H1 (cell line): ENCODE measurements around the gene CTNNBL1. TPM values are rescaled to one million over a fixed set of nuclear protein-coding genes. Genes with fewer than 3 reads are reported as not detected.

Source experiments
- CTCF ChIA-PET: fragments of 300-600 bp; sonication (Branson Sonifier 250); formaldehyde crosslinking; loops from one replicate; lab custom pipeline; 2021; ENCODE audit not compliant: partially characterized antibody; lab: Charles Lee
- POLR2A ChIA-PET: fragments of 300-600 bp; sonication (Branson Sonifier 250); formaldehyde crosslinking; loops from one replicate; lab custom pipeline; 2021; ENCODE audit warnings: inconsistent platforms; ENCODE audit not compliant: partially characterized antibody; lab: Charles Lee
- DNase-seq, 2 experiments: peaks; one replicate each; pipeline versions ENCODE4 v3.0.0 to v3.0.0-alpha.2; 2010 to 2022; ENCODE audit warnings: low spot score in 2 of 2, low read depth in 1 of 2, mixed read lengths in 1 of 2
- FAIRE-seq: peaks from 2 replicates; lab custom pipeline; 2011; peaks lifted over from hg19 to GRCh38; lab: Jason Lieb, UNC
- H2AFZ ChIP-seq: 2 replicates; pipeline ENCODE4 v1.8.1; 2012; ENCODE audit warnings: low read length, inconsistent platforms
- H2AK5ac ChIP-seq: 2 replicates; pipeline ENCODE4 v1.6.1; 2013; ENCODE audit warnings: low read depth, low read length
- H2BK120ac ChIP-seq: replicated peaks from 2 replicates; pipeline ENCODE3; 2013; ENCODE audit warnings: low read depth, low read length, inconsistent platforms
- H2BK12ac ChIP-seq: 2 replicates; pipeline ENCODE4 v1.6.1; 2013; ENCODE audit warnings: low read depth, low read length
- H2BK15ac ChIP-seq: 2 replicates; pipeline ENCODE4 v1.6.1; 2013; ENCODE audit warnings: low read length
- H2BK20ac ChIP-seq: 2 replicates; pipeline ENCODE4 v1.6.1; 2013; ENCODE audit warnings: low read length
- H2BK5ac ChIP-seq: 2 replicates; pipeline ENCODE4 v1.6.1; 2013; ENCODE audit warnings: low read depth, low read length
- H3K14ac ChIP-seq: 2 replicates; pipeline ENCODE4 v1.6.1; 2013; ENCODE audit warnings: inconsistent platforms; ENCODE audit not compliant: insufficient read length
- H3K18ac ChIP-seq: 2 replicates; pipeline ENCODE4 v1.6.1; 2013; ENCODE audit warnings: low read length; ENCODE audit errors: extremely low read depth
- H3K23ac ChIP-seq: 2 replicates; pipeline ENCODE4 v1.6.1; 2013; ENCODE audit warnings: inconsistent platforms; ENCODE audit not compliant: insufficient read length
- H3K23me2 ChIP-seq: 2 replicates; pipeline ENCODE4 v1.6.1; 2013; ENCODE audit warnings: low read depth, low read length
- H3K27ac ChIP-seq: 2 replicates; pipeline ENCODE4 v1.6.1; 2011; ENCODE audit warnings: low read depth, low read length, inconsistent platforms
- H3K27me3 ChIP-seq, 4 experiments: replicated peaks in 1 of 4; 1 replicate in 1 of 4; 2 replicates in 3 of 4; pipeline versions ENCODE4 v1.6.1 to v1.8.1; 2011 to 2013; ENCODE audit warnings: low read length in 3 of 4, mild to moderate bottlenecking in 3 of 4, inconsistent platforms in 2 of 4, mixed read lengths in 2 of 4, moderate library complexity in 1 of 4; ENCODE audit not compliant: control insufficient read depth in 3 of 4, insufficient read depth in 3 of 4; ENCODE audit errors: extremely low read depth in 1 of 4
- H3K36me3 ChIP-seq, 4 experiments: 2 replicates each; pipeline versions ENCODE4 v1.6.1 to v1.8.1; 2011 to 2013; ENCODE audit warnings: mild to moderate bottlenecking in 4 of 4, low read length in 3 of 4, moderate library complexity in 2 of 4, control low read depth in 1 of 4, inconsistent platforms in 1 of 4; ENCODE audit not compliant: insufficient read depth in 4 of 4, control insufficient read depth in 2 of 4
- H3K4ac ChIP-seq: replicated peaks from 2 replicates; pipeline ENCODE3; 2013; ENCODE audit warnings: low read length, low read depth, mixed read lengths, inconsistent platforms; ENCODE audit not compliant: insufficient read length
- H3K4me1 ChIP-seq, 4 experiments: replicated peaks in 1 of 4; 1 replicate in 1 of 4; 2 replicates in 3 of 4; pipeline versions ENCODE4 v1.6.1 to v1.8.1; 2011 to 2013; ENCODE audit warnings: low read length in 3 of 4, inconsistent platforms in 2 of 4, mixed read lengths in 1 of 4; ENCODE audit not compliant: insufficient read depth in 4 of 4, control insufficient read depth in 3 of 4
- H3K4me2 ChIP-seq, 2 experiments: 2 replicates each; pipeline versions ENCODE4 v1.6.1 to v1.8.1; 2011 to 2013; ENCODE audit warnings: low read depth in 2 of 2, low read length in 2 of 2, control low read depth in 1 of 2, inconsistent platforms in 1 of 2, mild to moderate bottlenecking in 1 of 2; ENCODE audit not compliant: insufficient read depth in 1 of 2
- H3K4me3 ChIP-seq, 4 experiments: fragments of 200-600, 300-600 bp in 1 of 4; sonication (generic), shearing (Covaris generic), sonication (Bioruptor Twin) in 1 of 4; 2 replicates each; pipeline versions ENCODE4 v1.5.1 to v1.8.1; 2011 to 2016; ENCODE audit warnings: low read length in 4 of 4, low read depth in 3 of 4, control low read depth in 2 of 4, inconsistent platforms in 2 of 4, mild to moderate bottlenecking in 2 of 4, mixed read lengths in 1 of 4, moderate library complexity in 1 of 4; ENCODE audit not compliant: insufficient read depth in 2 of 4; ENCODE audit errors: extremely low read depth in 1 of 4
- H3K56ac ChIP-seq: replicated peaks from 2 replicates; pipeline ENCODE3; 2013; ENCODE audit warnings: low read depth, mild to moderate bottlenecking, mixed read lengths, low read length, inconsistent platforms; ENCODE audit not compliant: insufficient read length
- H3K79me1 ChIP-seq: 2 replicates; pipeline ENCODE4 v1.6.1; 2013; ENCODE audit warnings: low read depth, low read length, control low read depth
- H3K79me2 ChIP-seq, 2 experiments: 2 replicates each; pipeline versions ENCODE4 v1.6.1 to v1.8.1; 2012 to 2013; ENCODE audit warnings: low read length in 2 of 2, mild to moderate bottlenecking in 2 of 2, inconsistent platforms in 1 of 2; ENCODE audit not compliant: insufficient read depth in 2 of 2, control insufficient read depth in 1 of 2
- H3K9ac ChIP-seq, 4 experiments: replicated peaks in 1 of 4; 1 replicate in 1 of 4; 2 replicates in 3 of 4; pipeline versions ENCODE4 v1.6.1 to v1.8.1; 2011 to 2013; ENCODE audit warnings: low read depth in 3 of 4, low read length in 3 of 4, control low read depth in 2 of 4, mild to moderate bottlenecking in 2 of 4, moderate library complexity in 2 of 4, inconsistent platforms in 1 of 4; ENCODE audit errors: extremely low read depth in 1 of 4
- H3K9me3 ChIP-seq, 2 experiments: 2 replicates each; pipeline versions ENCODE4 v1.6.1 to v1.8.1; 2012 to 2013; ENCODE audit warnings: mild to moderate bottlenecking in 2 of 2, moderate library complexity in 2 of 2, control low read depth in 1 of 2, inconsistent platforms in 1 of 2, low read depth in 1 of 2, low read length in 1 of 2, mixed read lengths in 1 of 2; ENCODE audit not compliant: insufficient read depth in 2 of 2
- H4K20me1 ChIP-seq, 2 experiments: replicated peaks in 1 of 2; 2 replicates each; pipeline versions ENCODE3 to v1.8.1; 2011 to 2013; ENCODE audit warnings: inconsistent platforms in 2 of 2, low read length in 2 of 2, mild to moderate bottlenecking in 1 of 2; ENCODE audit not compliant: insufficient read depth in 2 of 2, control insufficient read depth in 1 of 2
- H4K5ac ChIP-seq: 2 replicates; pipeline ENCODE4 v1.6.1; 2013; ENCODE audit warnings: low read length, low read depth, mixed read lengths, inconsistent platforms; ENCODE audit not compliant: insufficient read length
- H4K8ac ChIP-seq: 2 replicates; pipeline ENCODE4 v1.8.0; 2013; ENCODE audit warnings: mild to moderate bottlenecking, moderate library complexity, low read length, inconsistent platforms; ENCODE audit not compliant: insufficient read depth; ENCODE audit errors: extremely low read depth
- H4K91ac ChIP-seq: replicated peaks from 2 replicates; pipeline ENCODE3; 2013; ENCODE audit warnings: low read length, mixed read lengths, inconsistent platforms; ENCODE audit not compliant: insufficient read length
- CHD2 ChIP-seq: IDR thresholded peaks from 2 replicates; pipeline ENCODE4 v1.6.1; 2012; ENCODE audit warnings: low read length, improper control_type of control experiment
- GABPA ChIP-seq: IDR thresholded peaks from 2 replicates; pipeline ENCODE4 v1.6.1; 2011; ENCODE audit warnings: mild to moderate bottlenecking, low read length, moderate library complexity, borderline replicate concordance; ENCODE audit not compliant: insufficient read depth
- KDM5A ChIP-seq: fragments of 200-600 bp; IDR thresholded peaks from 2 replicates; pipeline ENCODE4 v1.7.1; 2012; ENCODE audit warnings: mild to moderate bottlenecking, low read length, inconsistent platforms, mixed read lengths
- MAFK ChIP-seq: IDR thresholded peaks from 2 replicates; pipeline ENCODE4 v1.6.1; 2012; ENCODE audit warnings: low read depth, mild to moderate bottlenecking, improper control_type of control experiment, low read length
- POLR2A ChIP-seq, 2 experiments: IDR thresholded peaks; 1 replicate in 1 of 2; 2 replicates in 1 of 2; pipeline ENCODE4 v1.6.1; 2011; ENCODE audit warnings: low read depth in 2 of 2, low read length in 2 of 2, mild to moderate bottlenecking in 2 of 2; ENCODE audit errors: control extremely low read depth in 1 of 2
- RBBP5 ChIP-seq: IDR thresholded peaks from 2 replicates; pipeline ENCODE4 v1.7.1; 2012; ENCODE audit warnings: low read depth, mild to moderate bottlenecking, inconsistent platforms, low read length, moderate library complexity, borderline replicate concordance
- RFX5 ChIP-seq: IDR thresholded peaks from 2 replicates; pipeline ENCODE4 v1.6.1; 2011; ENCODE audit warnings: low read depth, low read length, improper control_type of control experiment, borderline replicate concordance
- SP4 ChIP-seq: IDR thresholded peaks from 2 replicates; pipeline ENCODE4 v1.6.1; 2012; ENCODE audit warnings: low read length, inconsistent platforms
- WGBS, 2 experiments: shearing (Covaris generic) in 1 of 2; methylation state at CpG; one replicate each; pipeline versions ENCODE4 v1.1.6 to v1.1.7; 2013 to 2015; ENCODE audit warnings: low lambda C conversion rate in 2 of 2, mixed read lengths in 2 of 2, inconsistent platforms in 1 of 2, low coverage in 1 of 2, missing lambda C conversion rate in 1 of 2; ENCODE audit not compliant: insufficient replicate concordance in 2 of 2, insufficient coverage in 1 of 2, insufficient read length in 1 of 2; ENCODE audit errors: extremely low coverage in 1 of 2, missing lambda C conversion rate in 1 of 2; 5-methylcytosine and 5-hydroxymethylcytosine counted together
- polyA plus RNA-seq, 7 experiments: library from polyadenylated mRNA; depleted of rRNA in 3 of 7; stranded (reverse) in 5 of 7; unstranded in 2 of 7; fragments of >200 nt in 5 of 7; fragments of 200-250 nt in 2 of 7; gene quantifications; 1 replicate in 5 of 7; 2 replicates in 1 of 7; 4 replicates in 1 of 7; pipeline versions ENCODE4 v1.2.1 to v1.2.3, GENCODE V29; 2011 to 2013; ENCODE audit warnings: missing spikeins in 2 of 7, mixed read lengths in 2 of 7
- total RNA-seq: library from RNA; stranded (reverse); fragmentation: NEBNext Ultra II Directional; extraction: Animal tissue kit (Norgen Biotek cat#: 25700); gene quantifications from 2 replicates; pipeline ENCODE4 v1.2.1, GENCODE V29; 2021
- TF ChIP-seq, protein P1 (sequence below): IDR thresholded peaks from 2 replicates; pipeline ENCODE4 v1.6.1; 2012; ENCODE audit warnings: inconsistent platforms
- TF ChIP-seq, protein P2 (sequence below), 3 experiments: IDR thresholded peaks; 1 replicate in 2 of 3; 2 replicates in 1 of 3; pipeline versions ENCODE4 v1.5.1 to v1.6.1; 2011; ENCODE audit warnings: low read length in 3 of 3, mild to moderate bottlenecking in 3 of 3, inconsistent platforms in 2 of 3, low read depth in 1 of 3, moderate library complexity in 1 of 3; ENCODE audit not compliant: insufficient read depth in 1 of 3; ENCODE audit errors: control extremely low read depth in 1 of 3

CTNNBL1 gene
- total and polyA plus RNA-seq, 2 of the 8 experiments (the other 6 are each of a cell fraction or from before 2014, with no cell fraction given), result 19.6 to 81.6 TPM

DNA sequence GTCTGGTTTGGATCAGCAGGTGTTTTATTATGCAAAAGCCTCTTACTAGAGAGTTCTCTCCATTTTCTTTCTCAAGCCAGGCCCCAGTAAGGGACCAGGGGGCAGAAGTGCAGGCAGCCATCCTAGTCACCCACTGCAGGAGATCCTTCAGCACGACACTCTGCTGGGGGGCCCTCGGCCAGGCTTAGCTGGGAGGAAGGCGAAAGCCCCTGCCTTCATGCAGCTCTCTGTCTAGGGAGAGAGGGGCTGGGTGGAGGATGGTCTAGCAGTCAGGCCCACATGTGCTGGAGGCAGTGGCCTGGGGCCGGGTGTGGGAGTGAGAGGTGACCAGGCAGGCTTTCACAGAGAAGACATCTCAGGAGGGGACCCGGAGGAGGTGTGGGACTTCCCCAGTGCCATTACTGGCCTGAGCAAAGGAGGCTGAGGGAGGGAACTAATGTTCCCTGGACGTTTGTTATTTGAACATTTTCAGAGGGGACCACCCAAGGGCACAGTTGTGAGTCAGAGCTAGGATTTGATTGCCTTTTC lies 175.6 kb downstream of the CTNNBL1 start:
- Histone ChIP-seq H4K91ac (peak overlapping the region; percentile 58), H3K4me3 (0 out of 8 replicates have a peak overlapping the region, but pooled peaks of 1 of the 4 experiments have one; percentile 8), H3K36me3 (no peaks in the 10 kb centered on the region; a peak in 3 of 8 replicates), H2AK5ac (no peak overlapping the region), H3K79me1 (no peaks in the 10 kb centered on the region; the same call in 1 of the 2 replicates), H4K5ac (peak overlapping the region; percentile 73), H2BK20ac (no peak overlapping the region), H3K4ac (no peak overlapping the region), H3K23me2 (no peaks in the 10 kb centered on the region), H4K8ac (peak overlapping the region; percentile 94; the same call in 1 of the 2 replicates), H3K56ac (no peak overlapping the region), H3K27ac (peak overlapping the region; percentile 65; the same call in 1 of the 2 replicates), H3K14ac (no peak overlapping the region), H2AFZ (no peak overlapping the region), H3K9ac (no peak overlapping the region), H3K4me2 (no peak overlapping the region), H2BK120ac (no peak overlapping the region), H3K23ac (no peak overlapping the region), H2BK5ac (0 out of 2 replicates have a peak overlapping the region, but pooled peaks have one; percentile 16), H3K27me3 (no peaks in the 10 kb centered on the region), H3K79me2 (no peaks in the 10 kb centered on the region), H3K4me1 (peaks cover 7 to 13% (median 11%) of the 10 kb centered on the region in 4 experiments), H3K9me3 (no peaks in the 10 kb centered on the region), H2BK15ac (0 out of 2 replicates have a peak overlapping the region, but pooled peaks have one; percentile 99), H3K18ac (peak overlapping the region; percentile 89), H4K20me1 (no peaks in the 10 kb centered on the region), H2BK12ac (no peak overlapping the region)
- 67% methylated on average over 6 of the region's 6 CpGs; no CpG with 5 or more reads in 1 of the 2 experiments for WGBS, 2 experiments
- FAIRE-seq (no peak), DNase-seq (peak; percentile 17 to 64)
- POLR2A ChIA-PET, result no interaction called here
- CTCF ChIA-PET, result interaction anchor here (0.9 kb wide), 1 partner anchor 28 kb away, joined by 4 read pairs; no protein-coding TSS in a partner anchor
- TF ChIP-seq, protein P1, sequence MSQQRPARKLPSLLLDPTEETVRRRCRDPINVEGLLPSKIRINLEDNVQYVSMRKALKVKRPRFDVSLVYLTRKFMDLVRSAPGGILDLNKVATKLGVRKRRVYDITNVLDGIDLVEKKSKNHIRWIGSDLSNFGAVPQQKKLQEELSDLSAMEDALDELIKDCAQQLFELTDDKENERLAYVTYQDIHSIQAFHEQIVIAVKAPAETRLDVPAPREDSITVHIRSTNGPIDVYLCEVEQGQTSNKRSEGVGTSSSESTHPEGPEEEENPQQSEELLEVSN, result no peak
- no peak for TF ChIP-seq CHD2
- TF ChIP-seq, protein P2, sequence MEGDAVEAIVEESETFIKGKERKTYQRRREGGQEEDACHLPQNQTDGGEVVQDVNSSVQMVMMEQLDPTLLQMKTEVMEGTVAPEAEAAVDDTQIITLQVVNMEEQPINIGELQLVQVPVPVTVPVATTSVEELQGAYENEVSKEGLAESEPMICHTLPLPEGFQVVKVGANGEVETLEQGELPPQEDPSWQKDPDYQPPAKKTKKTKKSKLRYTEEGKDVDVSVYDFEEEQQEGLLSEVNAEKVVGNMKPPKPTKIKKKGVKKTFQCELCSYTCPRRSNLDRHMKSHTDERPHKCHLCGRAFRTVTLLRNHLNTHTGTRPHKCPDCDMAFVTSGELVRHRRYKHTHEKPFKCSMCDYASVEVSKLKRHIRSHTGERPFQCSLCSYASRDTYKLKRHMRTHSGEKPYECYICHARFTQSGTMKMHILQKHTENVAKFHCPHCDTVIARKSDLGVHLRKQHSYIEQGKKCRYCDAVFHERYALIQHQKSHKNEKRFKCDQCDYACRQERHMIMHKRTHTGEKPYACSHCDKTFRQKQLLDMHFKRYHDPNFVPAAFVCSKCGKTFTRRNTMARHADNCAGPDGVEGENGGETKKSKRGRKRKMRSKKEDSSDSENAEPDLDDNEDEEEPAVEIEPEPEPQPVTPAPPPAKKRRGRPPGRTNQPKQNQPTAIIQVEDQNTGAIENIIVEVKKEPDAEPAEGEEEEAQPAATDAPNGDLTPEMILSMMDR (IDR thresholded peaks at IDR 0.05; ENCODE audit: control extremely low read depth in 1 of 3, insufficient read depth in 1 of 3, low read depth in 1 of 3, low read length in 3 of 3), result no peak
- TF ChIP-seq SP4, result no peak
- TF ChIP-seq RBBP5, result no peak
- no peak for TF ChIP-seq MAFK
- no peak for TF ChIP-seq GABPA
- TF ChIP-seq RFX5, result no peak
- TF ChIP-seq POLR2A (IDR thresholded peaks at IDR 0.05; ENCODE audit: control extremely low read depth in 1 of 2, low read depth in 2 of 2, low read length in 2 of 2), result no peak
- TF ChIP-seq KDM5A, result no peak
